HG03439 (cell line): Measurements from ENCODE around the gene CENATAC.
"Not testable (repeated sequence)": the region's sequence is repeated elsewhere in the genome, so short reads cannot be mapped to it uniquely, and the experiment has no call there.

ENCODE experiments used
- ATAC-seq: cut with Tn5 transposase; IDR thresholded peaks from one replicate; pipeline ENCODE4 v1.9.1; 2021; ENCODE audit warnings: mild to moderate bottlenecking, moderate library complexity; ENCODE audit not compliant: unreplicated experiment

CENATAC gene

GRCh38 chr11:119025978-119026766, 28.2 kb downstream of the CENATAC start:
- ATAC-seq: no peak

GRCh38 chr11:119026970-119027369, 29.0 kb downstream of the CENATAC start:
- ATAC-seq: no peak

- ATAC-seq: no peak
Measured at GRCh38 chr11:119027561-119028345, 29.8 kb downstream of the CENATAC start.

- no peak for ATAC-seq
Measured at GRCh38 chr11:119028346-119029068, 30.6 kb downstream of the CENATAC start.

GRCh38 chr11:119029069-119029339, 31.1 kb downstream of the CENATAC start:
- ATAC-seq: no peak

- peak; percentile 6 for ATAC-seq
Measured at GRCh38 chr11:119029340-119030028, 31.5 kb downstream of the CENATAC start.

- ATAC-seq: peak; percentile 18
Measured at GRCh38 chr11:119030029-119030328, 32.0 kb downstream of the CENATAC start.

GRCh38 chr11:119030329-119031047, 32.5 kb downstream of the CENATAC start, which contains the start of gene SLC37A4:
TSS of gene SLC37A4 (minus strand) at chr11:119030877.
- ATAC-seq: peak; percentile 92

GRCh38 chr11:119031912-119032280, 34.0 kb downstream of the CENATAC start:
- ATAC-seq: no peak

GRCh38 chr11:119033421-119033820, 35.5 kb downstream of the CENATAC start:
- not testable (repeated sequence) for ATAC-seq

- ATAC-seq: no peak
Measured at GRCh38 chr11:119034813-119035212, 36.9 kb downstream of the CENATAC start.

GRCh38 chr11:119038884-119039283, 40.9 kb downstream of the CENATAC start:
- ATAC-seq: no peak

- not testable (repeated sequence) for ATAC-seq
Measured at GRCh38 chr11:119039471-119039870, 41.5 kb downstream of the CENATAC start.

- ATAC-seq: no peak
Measured at GRCh38 chr11:119041821-119042514, 44.0 kb downstream of the CENATAC start.

GRCh38 chr11:119042927-119043326, 45.0 kb downstream of the CENATAC start:
- no peak for ATAC-seq

- no peak for ATAC-seq
Measured at GRCh38 chr11:119044708-119045107, 46.8 kb downstream of the CENATAC start.

- no peak for ATAC-seq
Measured at GRCh38 chr11:119046489-119046888, 48.6 kb downstream of the CENATAC start.

- no peak for ATAC-seq
Measured at GRCh38 chr11:119047205-119047604, 49.3 kb downstream of the CENATAC start.

- ATAC-seq: no peak
Measured at GRCh38 chr11:119048644-119049043, 50.7 kb downstream of the CENATAC start.

- ATAC-seq: no peak
Measured at GRCh38 chr11:119049081-119049480, 51.1 kb downstream of the CENATAC start.
